GM10266 (cell line): ENCODE measurements around the gene HMCN1.

Experiments used
- DNase-seq: peaks from one replicate; pipeline ENCODE4 v3.0.0; 2012; ENCODE audit errors: extremely low spot score
- CTCF ChIP-seq: IDR thresholded peaks from 2 replicates; pipeline ENCODE4 v1.5.1; 2012; ENCODE audit warnings: mild to moderate bottlenecking, low read depth; ENCODE audit not compliant: control insufficient read depth, insufficient read depth; ENCODE audit errors: missing control alignments

Gene HMCN1

GRCh38 chr1:185914089-185914488 lies 179.9 kb downstream of the HMCN1 start:
- TF ChIP-seq CTCF: no peak
- DNase-seq: no peak

GRCh38 chr1:185916861-185917260 lies 182.7 kb downstream of the HMCN1 start:
- DNase-seq: no peak
- TF ChIP-seq CTCF: no peak

GRCh38 chr1:185917646-185918045 lies 183.5 kb downstream of the HMCN1 start:
- no peak for TF ChIP-seq CTCF
- DNase-seq: no peak

GRCh38 chr1:185920602-185921001 lies 186.4 kb downstream of the HMCN1 start:
- DNase-seq: no peak
- no peak for TF ChIP-seq CTCF

DNA sequence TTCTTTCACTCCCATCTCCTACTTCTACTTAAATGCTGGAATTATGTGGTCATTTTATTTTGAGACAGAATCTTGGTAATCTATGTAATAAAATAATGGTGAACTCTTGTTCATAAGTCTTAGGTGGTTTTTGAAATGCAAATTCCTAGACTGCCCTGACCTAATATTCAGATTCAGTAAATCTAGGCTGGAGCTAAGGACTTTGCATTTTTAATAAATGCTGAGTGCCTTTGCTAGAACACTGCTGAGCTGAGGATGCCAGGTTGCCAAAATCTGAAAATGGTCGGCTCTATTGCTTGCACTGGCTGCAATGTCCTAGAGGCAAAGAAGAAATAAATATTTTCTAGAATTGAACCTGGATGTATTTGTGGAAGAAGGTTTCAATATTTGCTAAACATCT lies 187.4 kb downstream of the HMCN1 start:
- no peak for DNase-seq
- TF ChIP-seq CTCF: no peak

- DNase-seq: no peak
Measured at GRCh38 chr1:185926588-185926987, 192.4 kb downstream of the HMCN1 start.

GRCh38 chr1:185929776-185930175 lies 195.6 kb downstream of the HMCN1 start:
- TF ChIP-seq CTCF: no peak
- DNase-seq: no peak

More at GRCh38 chr1:185926588-185926987, 192.4 kb downstream of the HMCN1 start:
- no peak for TF ChIP-seq CTCF
